Cardiac muscle cell (in vitro differentiated cells and primary cell): ENCODE results near the gene TLCD1. TPM values are rescaled to one million over a fixed set of nuclear protein-coding genes. Genes with fewer than 3 reads are reported as not detected.

Source experiments
- DNase-seq, 2 donors: peaks; one replicate each; pipeline versions ENCODE4 v3.0.0 to v3.0.0-alpha.2; 2010 to 2017; ENCODE audit warnings: low read depth in 1 of 2, low spot score in 1 of 2
- H3K27ac ChIP-seq: fragments of 200-600 bp; sonication (generic); 2 replicates; pipeline ENCODE4 v1.5.1; 2016
- H3K27me3 ChIP-seq: fragments of 200-600 bp; sonication (generic); 2 replicates; pipeline ENCODE4 v1.6.0; 2016; ENCODE audit warnings: control low read depth
- H3K36me3 ChIP-seq: fragments of 200-600 bp; sonication (generic); 2 replicates; pipeline ENCODE4 v1.5.1; 2016; ENCODE audit warnings: control low read depth
- H3K4me1 ChIP-seq: fragments of 200-600 bp; sonication (generic); 2 replicates; pipeline ENCODE4 v1.8.1; 2017; ENCODE audit warnings: low read depth, mild to moderate bottlenecking, mixed run types
- H3K4me3 ChIP-seq: fragments of 200-600 bp; sonication (generic); 2 replicates; pipeline ENCODE4 v1.5.1; 2016; ENCODE audit warnings: mild to moderate bottlenecking
- H3K9me3 ChIP-seq: fragments of 200-600 bp; sonication (generic); 2 replicates; pipeline ENCODE4 v1.5.1; 2017; ENCODE audit warnings: low read depth, mild to moderate bottlenecking, control low read depth
- CTCF ChIP-seq: IDR thresholded peaks from 2 replicates; pipeline ENCODE4 v1.5.1; 2012; ENCODE audit warnings: low read depth, mild to moderate bottlenecking, low read length
- polyA plus RNA-seq: library from polyadenylated mRNA; unstranded; fragments of >200 nt; fragmentation: Nextera tagmentation; extraction: Ambion mirVana; gene quantifications from 2 replicates; pipeline ENCODE4 v1.2.1, GENCODE V29; 2016
- total RNA-seq: library from RNA; depleted of rRNA; stranded (reverse); fragments of >200 nt; gene quantifications from 2 replicates; pipeline ENCODE4 v1.2.3, GENCODE V29; 2016

Gene TLCD1
- total and polyA plus RNA-seq, 2 experiments from 2014 or later, result 3.0 to 15.4 TPM

- H3K9me3 ChIP-seq, result no peaks in the 10 kb centered on the region
- no peak overlapping the region for H3K4me3 ChIP-seq
- H3K4me1 ChIP-seq, result no peaks in the 10 kb centered on the region
- no peak for TF ChIP-seq CTCF
- H3K27ac ChIP-seq, result no peak overlapping the region
- DNase-seq, result no peak
- H3K36me3 ChIP-seq, result peaks cover 81% of the 10 kb centered on the region
- no peaks in the 10 kb centered on the region for H3K27me3 ChIP-seq
These were observed 27.6 kb downstream of the TLCD1 start for GRCh38 chr17:28698253-28698941.

- Histone ChIP-seq H3K27me3 (no peaks in the 10 kb centered on the region), H3K27ac (no peak overlapping the region), H3K4me1 (no peaks in the 10 kb centered on the region), H3K36me3 (peaks cover 75% of the 10 kb centered on the region), H3K4me3 (no peak overlapping the region), H3K9me3 (no peaks in the 10 kb centered on the region)
- DNase-seq, result no peak
- TF ChIP-seq CTCF, result no peak
These were observed 32.2 kb downstream of the TLCD1 start for GRCh38 chr17:28693869-28694268.

- no peak overlapping the region for H3K27ac ChIP-seq
- no peak for TF ChIP-seq CTCF
- no peak for DNase-seq
- no peak overlapping the region for H3K4me3 ChIP-seq
- H3K36me3 ChIP-seq, result peaks cover 77% of the 10 kb centered on the region
- no peaks in the 10 kb centered on the region for H3K4me1 ChIP-seq
- H3K27me3 ChIP-seq, result no peaks in the 10 kb centered on the region
- no peaks in the 10 kb centered on the region for H3K9me3 ChIP-seq
These were observed 37.0 kb downstream of the TLCD1 start for GRCh38 chr17:28689011-28689410.

GRCh38 chr17:28688481-28688880 lies 37.6 kb downstream of the TLCD1 start:
- no peak for DNase-seq

GRCh38 chr17:28686296-28686695 lies 39.7 kb downstream of the TLCD1 start:
- TF ChIP-seq CTCF, result no peak
- Histone ChIP-seq H3K9me3 (no peaks in the 10 kb centered on the region), H3K4me1 (no peaks in the 10 kb centered on the region), H3K27me3 (no peaks in the 10 kb centered on the region), H3K27ac (no peak overlapping the region), H3K4me3 (no peak overlapping the region), H3K36me3 (peaks cover 93% of the 10 kb centered on the region)
- no peak for DNase-seq

More at GRCh38 chr17:28688481-28688880, 37.6 kb downstream of the TLCD1 start:
- H3K27ac ChIP-seq, result no peak overlapping the region
- no peak overlapping the region for H3K4me3 ChIP-seq
- no peak for TF ChIP-seq CTCF
- no peaks in the 10 kb centered on the region for H3K4me1 ChIP-seq
- no peaks in the 10 kb centered on the region for H3K27me3 ChIP-seq
- peaks cover 76% of the 10 kb centered on the region for H3K36me3 ChIP-seq
- no peaks in the 10 kb centered on the region for H3K9me3 ChIP-seq
